HG02610 (cell line): ENCODE results near the gene ADARB1.

ENCODE experiments used
- ATAC-seq: cut with Tn5 transposase; IDR thresholded peaks from one replicate; pipeline ENCODE4 v1.9.1; 2021; ENCODE audit warnings: mild to moderate bottlenecking, moderate library complexity; ENCODE audit not compliant: unreplicated experiment

Gene ADARB1

GRCh38 chr21:45054227-45054926, 20.0 kb upstream of the ADARB1 start:
- ATAC-seq, result no peak

GRCh38 chr21:45054927-45055612, 19.3 kb upstream of the ADARB1 start:
- no peak for ATAC-seq

GRCh38 chr21:45055861-45056260, 18.5 kb upstream of the ADARB1 start:
- no peak for ATAC-seq

- ATAC-seq, result no peak
These were observed 18.0 kb upstream of the ADARB1 start for GRCh38 chr21:45056296-45056904.

GRCh38 chr21:45056917-45057560, 17.3 kb upstream of the ADARB1 start:
- ATAC-seq, result no peak

- no peak for ATAC-seq
These were observed 16.5 kb upstream of the ADARB1 start for GRCh38 chr21:45057886-45058285.

GRCh38 chr21:45059121-45059520, 15.3 kb upstream of the ADARB1 start:
- ATAC-seq, result no peak

- ATAC-seq, result no peak
These were observed 14.3 kb upstream of the ADARB1 start for GRCh38 chr21:45060089-45060488.

- ATAC-seq, result no peak
These were observed 13.6 kb upstream of the ADARB1 start for GRCh38 chr21:45060675-45061311.

- no peak for ATAC-seq
These were observed 10.3 kb upstream of the ADARB1 start for GRCh38 chr21:45064091-45064490.

GRCh38 chr21:45064618-45065399, 9.6 kb upstream of the ADARB1 start:
- no peak for ATAC-seq

- ATAC-seq, result no peak
These were observed 6.7 kb upstream of the ADARB1 start for GRCh38 chr21:45067462-45068285.

- no peak for ATAC-seq
These were observed 5.3 kb upstream of the ADARB1 start for GRCh38 chr21:45069085-45069484.

GRCh38 chr21:45069711-45070110, 4.7 kb upstream of the ADARB1 start:
- ATAC-seq, result no peak

GRCh38 chr21:45071078-45071873, 3.1 kb upstream of the ADARB1 start:
- ATAC-seq, result no peak

- no peak for ATAC-seq
These were observed 2.3 kb upstream of the ADARB1 start for GRCh38 chr21:45071874-45072737.

GRCh38 chr21:45072738-45073300, 1.6 kb upstream of the ADARB1 start:
- no peak for ATAC-seq
